Chondrocyte (in vitro differentiated cells): ENCODE data around the gene DVL1. TPM values are rescaled to one million over a fixed set of nuclear protein-coding genes. Genes with fewer than 3 reads are reported as not detected.

ENCODE experiments used
- DNase-seq: peaks from one replicate; pipeline ENCODE4 v3.0.0; 2021; ENCODE audit warnings: mixed read lengths, low spot score
- H3K27ac Mint-ChIP-seq: one replicate; pipeline ENCODE4 v1.8.0; 2021; ENCODE audit warnings: mild to moderate bottlenecking, moderate library complexity, mixed read lengths; ENCODE audit not compliant: unreplicated experiment
- H3K27me3 Mint-ChIP-seq: 2 replicates; pipeline ENCODE4 v1.8.0; 2021; ENCODE audit warnings: low read depth, mixed read lengths
- H3K36me3 Mint-ChIP-seq: 2 replicates; pipeline ENCODE4 v1.8.0; 2021; ENCODE audit warnings: low read depth, mixed read lengths
- H3K4me1 Mint-ChIP-seq: 2 replicates; pipeline ENCODE4 v1.8.0; 2021; ENCODE audit warnings: low read depth, mild to moderate bottlenecking, mixed read lengths
- H3K4me3 Mint-ChIP-seq: one replicate; pipeline ENCODE4 v1.8.0; 2021; ENCODE audit warnings: mild to moderate bottlenecking, moderate library complexity, mixed read lengths; ENCODE audit not compliant: unreplicated experiment
- H3K9me3 Mint-ChIP-seq: 2 replicates; pipeline ENCODE4 v1.8.0; 2021; ENCODE audit warnings: low read depth, mixed read lengths
- total RNA-seq: library from RNA; stranded (reverse); gene quantifications from 3 replicates; pipeline ENCODE4 v1.2.1, GENCODE V29; 2021
- TF ChIP-seq, protein P1 (sequence below): fragments of 200-600 bp; sonication (generic); IDR thresholded peaks from 2 replicates; pipeline ENCODE4 v1.5.0; 2021; ENCODE audit warnings: antibody characterized with exemption, mild to moderate bottlenecking, moderate library complexity

Gene DVL1
- total RNA-seq, 1 donor from 2014 or later = 59.6 TPM

DNA sequence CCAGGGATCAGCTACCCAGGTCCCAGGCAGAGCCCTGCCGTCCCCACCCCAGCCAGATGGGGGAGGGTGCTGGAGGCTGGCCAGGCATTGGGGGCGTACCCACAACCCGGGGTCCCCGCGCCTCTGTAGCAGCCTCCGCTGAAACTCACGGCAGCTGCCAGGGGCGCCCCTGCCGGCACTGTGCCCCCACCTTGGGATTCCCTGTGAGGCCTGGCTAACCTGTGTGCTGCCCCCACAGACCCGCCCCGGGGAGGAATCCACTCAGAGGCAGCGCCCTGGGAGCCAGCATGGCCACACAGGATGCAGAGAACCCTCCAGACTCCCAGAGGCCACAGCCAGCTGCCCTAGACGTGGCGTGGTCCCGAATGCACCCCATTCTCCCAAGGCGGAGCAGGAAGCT, 3.8 kb downstream of the DVL1 start:
- H3K4me1 Mint-ChIP-seq = peaks cover 24% of the 10 kb centered on the region
- no peaks in the 10 kb centered on the region for H3K9me3 Mint-ChIP-seq
- no peak overlapping the region for H3K4me3 Mint-ChIP-seq
- H3K36me3 Mint-ChIP-seq = peaks cover 3% of the 10 kb centered on the region
- H3K27ac Mint-ChIP-seq = no peak overlapping the region
- H3K27me3 Mint-ChIP-seq = no peaks in the 10 kb centered on the region
- DNase-seq = no peak
- TF ChIP-seq, protein P1, sequence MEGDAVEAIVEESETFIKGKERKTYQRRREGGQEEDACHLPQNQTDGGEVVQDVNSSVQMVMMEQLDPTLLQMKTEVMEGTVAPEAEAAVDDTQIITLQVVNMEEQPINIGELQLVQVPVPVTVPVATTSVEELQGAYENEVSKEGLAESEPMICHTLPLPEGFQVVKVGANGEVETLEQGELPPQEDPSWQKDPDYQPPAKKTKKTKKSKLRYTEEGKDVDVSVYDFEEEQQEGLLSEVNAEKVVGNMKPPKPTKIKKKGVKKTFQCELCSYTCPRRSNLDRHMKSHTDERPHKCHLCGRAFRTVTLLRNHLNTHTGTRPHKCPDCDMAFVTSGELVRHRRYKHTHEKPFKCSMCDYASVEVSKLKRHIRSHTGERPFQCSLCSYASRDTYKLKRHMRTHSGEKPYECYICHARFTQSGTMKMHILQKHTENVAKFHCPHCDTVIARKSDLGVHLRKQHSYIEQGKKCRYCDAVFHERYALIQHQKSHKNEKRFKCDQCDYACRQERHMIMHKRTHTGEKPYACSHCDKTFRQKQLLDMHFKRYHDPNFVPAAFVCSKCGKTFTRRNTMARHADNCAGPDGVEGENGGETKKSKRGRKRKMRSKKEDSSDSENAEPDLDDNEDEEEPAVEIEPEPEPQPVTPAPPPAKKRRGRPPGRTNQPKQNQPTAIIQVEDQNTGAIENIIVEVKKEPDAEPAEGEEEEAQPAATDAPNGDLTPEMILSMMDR = no peak

DNA sequence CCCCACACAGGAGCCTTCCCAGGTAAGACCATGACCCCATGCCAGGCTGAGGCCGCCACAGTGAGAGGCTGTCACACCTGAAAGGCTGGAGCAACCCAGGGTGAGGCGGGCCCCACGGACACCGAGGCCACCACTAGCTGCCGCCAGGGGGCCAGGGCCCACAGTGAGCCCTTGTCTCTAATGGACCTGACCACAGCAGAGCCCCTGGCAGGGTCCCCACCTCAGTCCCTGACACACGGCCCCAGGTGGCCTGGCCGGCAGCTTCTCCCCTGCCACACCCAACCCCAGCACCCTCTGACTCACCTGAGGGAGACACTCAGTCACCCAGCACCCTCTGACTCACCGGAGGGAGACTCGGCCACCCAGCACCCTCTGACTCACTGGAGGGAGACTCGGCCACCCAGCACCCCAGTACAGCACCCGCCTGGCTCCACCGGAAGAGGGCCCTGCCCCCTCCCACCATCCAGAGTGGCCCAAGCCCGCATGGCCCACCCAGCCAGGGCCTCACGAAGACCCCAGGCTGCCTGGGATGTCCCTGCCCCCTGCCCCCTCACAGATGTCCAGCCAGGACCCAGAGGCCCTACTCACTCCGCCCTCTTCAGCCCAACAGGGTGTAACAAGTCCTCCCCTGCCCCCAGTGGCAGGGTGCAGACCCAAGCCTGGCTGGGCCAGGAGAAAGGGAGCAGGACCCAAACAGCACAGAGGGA, 4.4 kb downstream of the DVL1 start:
- DNase-seq = no peak
- Mint-ChIP-seq H3K27me3 (no peaks in the 10 kb centered on the region), H3K27ac (peak overlapping the region; percentile 45), H3K9me3 (no peaks in the 10 kb centered on the region), H3K36me3 (peaks cover 3% of the 10 kb centered on the region), H3K4me1 (peaks cover 24% of the 10 kb centered on the region), H3K4me3 (no peak overlapping the region)
- TF ChIP-seq, protein P1 = peak; percentile 76

GRCh38 chr1:1343811-1344421, 5.3 kb downstream of the DVL1 start:
- Mint-ChIP-seq H3K4me1 (peaks cover 24% of the 10 kb centered on the region), H3K4me3 (no peak overlapping the region), H3K27ac (no peak overlapping the region), H3K9me3 (no peaks in the 10 kb centered on the region), H3K27me3 (no peaks in the 10 kb centered on the region), H3K36me3 (peaks cover 3% of the 10 kb centered on the region)
- TF ChIP-seq, protein P1 = no peak
- no peak for DNase-seq

DNA sequence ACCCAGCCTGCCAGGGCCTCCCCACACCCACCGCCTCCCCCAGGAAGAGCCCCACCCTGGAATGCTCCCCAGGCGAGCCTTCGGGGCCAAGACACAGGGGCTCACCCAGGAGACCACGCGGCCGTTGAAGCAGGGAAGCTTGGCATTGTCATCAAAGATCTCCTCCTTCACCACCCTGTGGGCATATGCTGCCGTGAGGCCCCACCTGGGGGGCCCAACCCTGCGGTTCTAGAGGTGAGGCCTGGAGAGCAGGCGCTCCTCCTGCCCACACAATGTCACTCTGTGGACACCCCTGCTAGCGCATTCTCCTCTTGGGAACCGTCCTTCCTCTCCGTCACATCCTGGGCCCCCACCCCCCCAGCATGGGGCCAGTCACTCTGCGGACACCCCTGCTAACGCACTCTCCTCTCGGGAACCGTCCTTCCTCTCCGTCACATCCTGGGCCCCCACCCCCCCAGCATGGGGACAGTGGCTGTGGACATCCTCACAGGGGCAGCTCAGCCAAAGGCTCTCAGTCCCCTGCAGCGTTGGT, 6.6 kb downstream of the DVL1 start:
- H3K4me3 Mint-ChIP-seq = no peak overlapping the region

DNA sequence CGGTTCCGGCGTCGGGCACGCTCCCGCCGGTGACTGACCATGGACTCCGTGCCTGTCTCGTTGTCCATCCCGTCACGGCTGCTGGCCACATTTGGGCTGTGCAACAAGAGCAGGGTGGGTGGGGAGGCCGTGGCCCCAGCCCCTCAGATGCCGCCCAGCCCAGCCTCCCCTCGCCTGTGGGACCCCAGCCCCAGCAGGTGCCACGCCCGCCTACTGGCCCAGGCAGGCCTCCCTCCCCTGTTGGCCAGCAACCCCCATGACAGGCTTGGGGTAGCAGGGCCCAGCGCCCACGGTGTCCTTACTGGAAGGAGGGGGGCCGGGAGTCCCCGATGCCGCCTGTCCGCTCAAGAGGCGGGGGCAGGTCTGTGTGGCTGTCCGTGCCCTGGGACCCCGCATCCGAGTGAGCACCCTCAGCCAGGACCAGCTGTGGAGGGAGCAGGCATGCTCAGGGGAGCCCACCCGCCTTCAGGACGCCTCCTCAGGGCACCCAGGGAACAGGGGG, 7.1 kb downstream of the DVL1 start:
- no peaks in the 10 kb centered on the region for H3K27me3 Mint-ChIP-seq
- peaks cover 17% of the 10 kb centered on the region for H3K4me1 Mint-ChIP-seq
- H3K9me3 Mint-ChIP-seq = no peaks in the 10 kb centered on the region
- no peak for DNase-seq
- H3K4me3 Mint-ChIP-seq = no peak overlapping the region
- TF ChIP-seq, protein P1 = no peak
- H3K36me3 Mint-ChIP-seq = peaks cover 3% of the 10 kb centered on the region
- H3K27ac Mint-ChIP-seq = no peak overlapping the region

More for the DNA sequence above, 6.6 kb downstream of the DVL1 start:
- Mint-ChIP-seq H3K9me3 (no peaks in the 10 kb centered on the region), H3K4me1 (peaks cover 22% of the 10 kb centered on the region), H3K36me3 (peaks cover 3% of the 10 kb centered on the region), H3K27me3 (no peaks in the 10 kb centered on the region), H3K27ac (no peak overlapping the region)
- no peak for DNase-seq
- TF ChIP-seq, protein P1 = no peak
